GM21526 (cell line): ENCODE measurements around the gene RBM47.
"Not testable (repeated sequence)": the region's sequence is repeated elsewhere in the genome, so short reads cannot be mapped to it uniquely, and the experiment has no call there.

Experiments used
- ATAC-seq: cut with Tn5 transposase; IDR thresholded peaks from one replicate; pipeline ENCODE4 v1.9.1; 2021; ENCODE audit warnings: moderate library complexity; ENCODE audit not compliant: unreplicated experiment, low FRiP score

Gene RBM47

DNA sequence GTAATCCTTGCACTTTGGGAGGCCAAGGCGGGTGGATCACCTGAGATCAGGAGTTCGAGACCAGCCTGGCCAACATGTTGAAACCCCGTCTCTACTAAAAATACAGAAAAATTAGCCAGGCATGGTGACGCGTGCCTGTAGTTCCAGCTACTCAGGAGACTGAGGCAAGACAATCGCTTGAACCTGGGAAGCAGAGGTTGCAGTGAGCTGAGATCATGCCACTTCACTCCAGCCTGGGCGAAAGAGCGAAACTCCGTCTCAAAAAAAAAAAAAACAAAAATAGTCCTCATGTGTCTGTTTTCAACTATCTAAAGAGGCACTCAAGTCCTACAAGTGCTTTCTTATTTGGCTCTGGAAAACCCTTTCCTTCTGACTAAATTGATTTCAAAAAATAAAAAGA is 237.4 kb downstream of the RBM47 start:
- not testable (repeated sequence) for ATAC-seq

DNA sequence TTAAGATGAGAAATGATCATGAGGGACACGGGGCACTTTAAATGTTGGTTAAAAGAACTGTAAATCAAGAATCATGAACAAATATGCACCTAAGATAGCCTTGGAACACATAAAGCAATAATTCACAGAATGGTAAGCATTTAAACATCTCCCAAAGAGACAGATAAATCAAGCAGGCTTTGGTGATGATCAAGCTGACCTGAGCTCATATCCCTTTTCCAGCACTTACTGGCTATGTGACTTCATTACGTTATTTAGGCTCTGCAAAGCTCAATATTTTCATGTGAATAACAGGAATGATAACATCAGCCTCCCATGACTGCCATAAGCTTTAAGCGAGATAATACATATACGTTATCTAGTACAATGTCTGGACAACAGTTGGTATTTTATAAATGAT is 239.7 kb downstream of the RBM47 start:
- ATAC-seq: no peak

- ATAC-seq: no peak
Observed at GRCh38 chr4:40388239-40388638, 241.4 kb downstream of the RBM47 start.

GRCh38 chr4:40380647-40381046 is 249.0 kb downstream of the RBM47 start:
- ATAC-seq: no peak

- no peak for ATAC-seq
Observed at GRCh38 chr4:40379248-40379647, 250.4 kb downstream of the RBM47 start.

- ATAC-seq: no peak
Observed at GRCh38 chr4:40378619-40379018, 251.0 kb downstream of the RBM47 start.

DNA sequence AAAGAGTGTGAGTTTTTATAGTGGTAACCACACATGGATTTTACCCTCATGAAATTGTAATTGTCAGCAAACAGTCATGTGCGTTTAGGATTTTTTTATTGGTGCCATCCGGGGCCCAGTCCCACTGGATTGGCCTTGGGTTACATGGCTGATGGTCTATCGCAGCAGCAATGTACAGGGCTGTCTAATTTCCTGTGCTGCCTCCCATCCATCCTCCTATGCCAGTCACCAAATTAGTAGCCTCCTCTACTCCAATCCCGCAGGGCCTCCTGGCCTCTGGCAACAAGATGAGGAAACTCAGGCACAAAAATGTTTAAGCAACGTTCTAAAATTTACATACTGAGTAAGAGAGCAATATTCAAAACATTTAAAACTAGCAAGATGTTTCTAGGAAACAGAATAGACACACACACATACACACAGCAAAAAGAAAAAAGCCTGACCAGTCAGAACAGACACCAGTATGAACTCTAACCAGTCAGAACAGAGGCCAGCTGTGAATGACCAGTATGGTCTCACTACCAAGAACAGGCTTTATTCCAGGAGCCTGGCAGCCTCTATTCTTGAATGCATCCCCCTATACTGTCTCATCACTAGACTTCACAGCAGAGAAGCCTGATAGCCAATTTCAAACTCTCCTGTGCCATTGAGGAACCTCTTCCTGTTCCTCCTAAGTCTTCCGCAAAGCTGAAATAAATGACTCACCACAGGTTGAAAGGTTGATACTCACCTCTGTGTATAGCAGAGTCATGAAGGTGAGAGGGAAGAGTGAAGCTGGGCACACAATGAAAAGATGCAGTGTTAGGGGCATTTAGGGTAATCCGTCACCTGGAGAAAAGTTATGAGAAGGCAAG is 251.9 kb downstream of the RBM47 start:
- no peak for ATAC-seq

- no peak for ATAC-seq
Observed at GRCh38 chr4:40375620-40376019, 254.0 kb downstream of the RBM47 start.

- ATAC-seq: no peak
Observed at GRCh38 chr4:40375095-40375494, 254.6 kb downstream of the RBM47 start.

DNA sequence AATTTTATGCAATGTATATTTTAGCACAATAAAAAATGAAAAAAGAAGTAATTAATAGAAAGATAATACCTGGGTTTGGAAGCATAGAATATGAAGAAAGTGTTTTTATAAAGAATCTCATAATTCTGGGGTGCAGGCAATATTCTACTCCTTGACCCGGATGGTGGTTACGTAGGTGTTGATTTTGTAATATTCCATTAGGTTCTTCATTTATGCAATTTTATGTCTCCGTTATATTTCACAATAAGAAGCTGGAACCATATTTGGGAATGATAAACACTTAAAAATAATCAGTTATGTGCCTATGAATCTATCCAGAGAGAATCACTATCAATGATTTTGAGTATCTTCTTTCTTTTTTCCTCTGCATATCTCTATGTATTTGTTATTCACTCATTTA is 256.0 kb downstream of the RBM47 start:
- no peak for ATAC-seq
